Aorta (tissue), 5 donors: ENCODE results near the gene PSMB7. TPM values are rescaled to one million over a fixed set of nuclear protein-coding genes. Genes with fewer than 3 reads are reported as not detected.

Experiments
- ATAC-seq: fragments of 200-7000 bp; cut with Tn5 transposase; one replicate; pipeline ENCODE4 v1.9.1; 2022; ENCODE audit warnings: moderate library complexity; ENCODE audit not compliant: low FRiP score
- DNase-seq, 2 donors: peaks; one replicate each; pipeline ENCODE4 v3.0.0-alpha.2; 2020
- H3K27ac ChIP-seq, 2 donors: one replicate each; pipeline ENCODE4 v1.5.1; 2013; ENCODE audit warnings: low read length in 2 of 2, mild to moderate bottlenecking in 2 of 2, moderate library complexity in 2 of 2, control low read depth in 1 of 2, inconsistent platforms in 1 of 2, low read depth in 1 of 2
- H3K27me3 ChIP-seq, 2 donors: one replicate each; pipeline ENCODE4 v1.6.1; 2013; ENCODE audit warnings: control low read depth in 1 of 2, low read length in 1 of 2, mild to moderate bottlenecking in 1 of 2, moderate library complexity in 1 of 2; ENCODE audit not compliant: insufficient read depth in 2 of 2, control insufficient read depth in 1 of 2
- H3K36me3 ChIP-seq, 2 donors: one replicate each; pipeline ENCODE4 v1.6.1; 2013; ENCODE audit warnings: control low read depth in 1 of 2, low read length in 1 of 2, mild to moderate bottlenecking in 1 of 2; ENCODE audit not compliant: insufficient read depth in 2 of 2, control insufficient read depth in 1 of 2
- H3K4me1 ChIP-seq, 2 donors: one replicate each; pipeline ENCODE4 v1.6.1; 2013; ENCODE audit warnings: low read length in 2 of 2, control low read depth in 1 of 2, mild to moderate bottlenecking in 1 of 2, moderate library complexity in 1 of 2; ENCODE audit not compliant: insufficient read depth in 2 of 2, control insufficient read depth in 1 of 2
- H3K4me3 ChIP-seq, 2 donors: one replicate each; pipeline ENCODE4 v1.5.1; 2013; ENCODE audit warnings: low read length in 2 of 2, control low read depth in 1 of 2, mild to moderate bottlenecking in 1 of 2
- H3K9me3 ChIP-seq: one replicate; pipeline ENCODE4 v1.6.1; 2013; ENCODE audit warnings: mild to moderate bottlenecking, low read length; ENCODE audit not compliant: control insufficient read depth
- WGBS, 2 donors: extraction: QIAGEN DNeasy Blood & Tissue Kit; methylation state at CpG; one replicate each; pipeline ENCODE4 v1.1.7; 2013; 5-methylcytosine and 5-hydroxymethylcytosine counted together
- intact Hi-C, 2 donors: fragments of 100-400 bp; cut with DNase I; formaldehyde crosslinking; loops; one replicate each; pipeline versions ENCODE4 v1.14.2 to v1.15.0; 2022
- polyA plus RNA-seq, 2 donors: library from polyadenylated mRNA; stranded (reverse); fragments of 200-250 nt; gene quantifications; one replicate each; pipeline ENCODE4 v1.2.3, GENCODE V29; 2013
- total RNA-seq, 2 donors: library from RNA; stranded (reverse); fragmentation: NEBNext Ultra II Directional; extraction: Animal tissue kit (Norgen Biotek cat#: 25700); gene quantifications; one replicate each; pipeline ENCODE4 v1.2.1, GENCODE V29; 2021
- donor health status: healthy with polysubstance abuse.
- donor health status: Bipolar disorder and iron deficiency.
- donor health status: DM: no; HTN: no; CAD: no.
- donor health status: DM: no; HTN: no; CAD: no.
- donor health status: DM: yes; HTN: yes; CAD: no.

PSMB7 gene
- total and polyA plus RNA-seq, 4 donors: 75.9 to 153 (median 90.1) TPM

GRCh38 chr9:124454791-124455443, 39.7 kb upstream of the PSMB7 start:
- H3K27me3 ChIP-seq: no peaks in the 10 kb centered on the region
- no peak overlapping the region for H3K4me3 ChIP-seq
- ATAC-seq (no peak), DNase-seq (peak; percentile 36 to 71)
- no peak overlapping the region for H3K27ac ChIP-seq
- H3K9me3 ChIP-seq: no peaks in the 10 kb centered on the region
- H3K4me1 ChIP-seq: no peaks in the 10 kb centered on the region
- 80 to 85% methylated on average over 14 of the region's 14 CpGs for WGBS, 2 donors
- intact Hi-C loops: no loop called here
- H3K36me3 ChIP-seq: no peaks in the 10 kb centered on the region

GRCh38 chr9:124454296-124454695, 39.1 kb upstream of the PSMB7 start:
- H3K36me3 ChIP-seq: no peaks in the 10 kb centered on the region
- H3K4me1 ChIP-seq: no peaks in the 10 kb centered on the region
- no peaks in the 10 kb centered on the region for H3K27me3 ChIP-seq
- H3K27ac ChIP-seq: no peak overlapping the region
- intact Hi-C loops: no loop called here
- ATAC-seq: no peak
- no peaks in the 10 kb centered on the region for H3K9me3 ChIP-seq
- WGBS, 2 donors: 77 to 78% methylated on average over 9 of the region's 9 CpGs
- peak; percentile 33 to 52 for DNase-seq
- no peak overlapping the region for H3K4me3 ChIP-seq

GRCh38 chr9:124453586-124454191, 38.4 kb upstream of the PSMB7 start:
- WGBS, 2 donors: 19 to 26% methylated on average over 34 to 35 of the region's 35 CpGs
- Histone ChIP-seq H3K27ac (no peak overlapping the region), H3K9me3 (no peaks in the 10 kb centered on the region), H3K27me3 (no peaks in the 10 kb centered on the region), H3K4me3 (no peak overlapping the region), H3K36me3 (no peaks in the 10 kb centered on the region), H3K4me1 (no peaks in the 10 kb centered on the region)
- peak; percentile 42 to 66 for DNase-seq
- ATAC-seq: no peak
- intact Hi-C loops: no loop called here

- 27 to 31% methylated on average over 57 to 85 of the region's 85 CpGs for WGBS, 2 donors
- Histone ChIP-seq H3K36me3 (no peaks in the 10 kb centered on the region), H3K27me3 (no peaks in the 10 kb centered on the region), H3K4me1 (no peaks in the 10 kb centered on the region), H3K9me3 (no peaks in the 10 kb centered on the region), H3K27ac (no peak overlapping the region), H3K4me3 (no peak overlapping the region)
- intact Hi-C loops: no loop called here
- DNase-seq: peak; percentile 25 to 73
- ATAC-seq: no peak
Observed at GRCh38 chr9:124452841-124453585, 37.8 kb upstream of the PSMB7 start.

- peak; percentile 26 to 71 for DNase-seq
- no peaks in the 10 kb centered on the region for H3K27me3 ChIP-seq
- no peak for ATAC-seq
- no peaks in the 10 kb centered on the region for H3K9me3 ChIP-seq
- no peaks in the 10 kb centered on the region for H3K4me1 ChIP-seq
- WGBS, 2 donors: 72 to 80% methylated on average over 19 of the region's 19 CpGs
- no peaks in the 10 kb centered on the region for H3K36me3 ChIP-seq
- no peak overlapping the region for H3K4me3 ChIP-seq
- no peak overlapping the region for H3K27ac ChIP-seq
- intact Hi-C loops: no loop called here
Observed at GRCh38 chr9:124452326-124452725, 37.1 kb upstream of the PSMB7 start.

- Histone ChIP-seq H3K27me3 (no peaks in the 10 kb centered on the region), H3K27ac (no peak overlapping the region), H3K9me3 (no peaks in the 10 kb centered on the region), H3K36me3 (no peaks in the 10 kb centered on the region), H3K4me1 (no peaks in the 10 kb centered on the region), H3K4me3 (no peak overlapping the region)
- WGBS, 2 donors: 36 to 40% methylated on average over 19 of the region's 19 CpGs
- ATAC-seq (no peak), DNase-seq (peak; percentile 26 to 51)
- intact Hi-C loops: no loop called here
Observed at GRCh38 chr9:124450931-124451661, 35.9 kb upstream of the PSMB7 start.

GRCh38 chr9:124450241-124450924, 35.1 kb upstream of the PSMB7 start, which contains the start of gene ADGRD2:
ADGRD2 (plus strand) TSS chr9:124450451; CDS start chr9:124451667, 1,216 bp downstream.
- ATAC-seq (no peak), DNase-seq (peak; percentile 42 to 71)
- no peaks in the 10 kb centered on the region for H3K9me3 ChIP-seq
- WGBS, 2 donors: 5 to 6% methylated on average over 36 to 41 of the region's 41 CpGs
- H3K4me1 ChIP-seq: no peaks in the 10 kb centered on the region
- no peak within 1 kb of the TSS for H3K27ac ChIP-seq
- H3K36me3 ChIP-seq: no peaks in the 10 kb centered on the region
- no peaks in the 10 kb centered on the region for H3K27me3 ChIP-seq
- intact Hi-C loops: no loop called here
- no peak within 1 kb of the TSS for H3K4me3 ChIP-seq
